IMR-90 (cell line): ENCODE data around the gene HOXA7. TPM values are rescaled to one million over a fixed set of nuclear protein-coding genes. Genes with fewer than 3 reads are reported as not detected.

Experiments used
- ATAC-seq: fragments of 200-7000 bp; cut with Tn5 transposase; 2 replicates; pipeline ENCODE4 v1.9.1; 2020; ENCODE audit warnings: low read depth, mild to moderate bottlenecking, moderate library complexity
- BruUV-seq: library from RNA; stranded (reverse); fragments of 400-500 nt; replicated peaks from 2 replicates; lab custom pipeline; 2021; lab: Mats Ljungman, UMichigan
- CTCF ChIA-PET: fragments of 300-600 bp; formaldehyde crosslinking; extraction: SDS; loops from one replicate; lab custom pipeline; 2021; ENCODE audit warnings: antibody characterized with exemption; lab: Yijun Ruan, JAX
- POLR2A ChIA-PET: fragments of 300-600 bp; sonication (Branson Sonifier 250); formaldehyde crosslinking; loops from one replicate; lab custom pipeline; 2022; ENCODE audit warnings: antibody characterized with exemption; ENCODE audit not compliant: unreplicated experiment; lab: Charles Lee
- DNase-seq: peaks from one replicate; pipeline ENCODE4 v3.0.0; 2013
- H2AFZ ChIP-seq: replicated peaks from 2 replicates; pipeline ENCODE3; 2013; ENCODE audit warnings: low read length, mild to moderate bottlenecking; ENCODE audit not compliant: poor library complexity
- H2AK5ac ChIP-seq: 2 replicates; pipeline ENCODE4 v1.6.1; 2013; ENCODE audit warnings: low read depth, low read length, inconsistent platforms
- H2AK9ac ChIP-seq: replicated peaks from 2 replicates; pipeline ENCODE3; 2013; ENCODE audit warnings: mild to moderate bottlenecking, low read depth, low read length, moderate library complexity; ENCODE audit not compliant: poor library complexity
- H2BK120ac ChIP-seq: 2 replicates; pipeline ENCODE4 v1.6.1; 2013; ENCODE audit warnings: low read depth, low read length, inconsistent platforms
- H2BK15ac ChIP-seq: 3 replicates; pipeline ENCODE4 v1.6.1; 2013; ENCODE audit warnings: low read depth, low read length, inconsistent platforms
- H2BK20ac ChIP-seq: 2 replicates; pipeline ENCODE4 v1.6.1; 2013; ENCODE audit warnings: low read depth, mild to moderate bottlenecking, inconsistent platforms, low read length, moderate library complexity
- H2BK5ac ChIP-seq: 2 replicates; pipeline ENCODE4 v1.6.1; 2013; ENCODE audit warnings: mild to moderate bottlenecking, low read depth, low read length, inconsistent platforms; ENCODE audit not compliant: poor library complexity, severe bottlenecking
- H3K14ac ChIP-seq: replicated peaks from 2 replicates; pipeline ENCODE4 v1.6.1; 2013; ENCODE audit warnings: low read depth, low read length, inconsistent platforms
- H3K18ac ChIP-seq: 2 replicates; pipeline ENCODE4 v1.6.1; 2013; ENCODE audit warnings: low read depth, low read length, control low read depth
- H3K23ac ChIP-seq: 2 replicates; pipeline ENCODE4 v1.6.1; 2013; ENCODE audit warnings: low read depth, low read length, inconsistent platforms
- H3K27ac ChIP-seq: 2 replicates; pipeline ENCODE4 v1.5.1; 2013; ENCODE audit warnings: mild to moderate bottlenecking, control low read depth, low read length; ENCODE audit not compliant: insufficient read depth
- H3K27me3 ChIP-seq: 2 replicates; pipeline ENCODE4 v1.6.1; 2013; ENCODE audit warnings: low read length; ENCODE audit not compliant: control insufficient read depth, insufficient read depth
- H3K36me3 ChIP-seq: 2 replicates; pipeline ENCODE4 v1.6.1; 2013; ENCODE audit warnings: low read length, mixed read lengths; ENCODE audit not compliant: control insufficient read depth, insufficient read depth
- H3K4ac ChIP-seq: 2 replicates; pipeline ENCODE4 v1.6.1; 2013; ENCODE audit warnings: low read depth, low read length, inconsistent platforms
- H3K4me1 ChIP-seq: 2 replicates; pipeline ENCODE4 v1.6.1; 2013; ENCODE audit warnings: low read length, mixed read lengths; ENCODE audit not compliant: control insufficient read depth, insufficient read depth
- H3K4me2 ChIP-seq: 2 replicates; pipeline ENCODE4 v1.6.1; 2013; ENCODE audit warnings: low read depth, mild to moderate bottlenecking, control low read depth, low read length, moderate library complexity
- H3K4me3 ChIP-seq: 2 replicates; pipeline ENCODE4 v1.5.1; 2013; ENCODE audit warnings: low read depth, mild to moderate bottlenecking, control low read depth, low read length, moderate library complexity; ENCODE audit not compliant: insufficient read depth
- H3K56ac ChIP-seq: 2 replicates; pipeline ENCODE4 v1.6.1; 2013; ENCODE audit warnings: low read length, inconsistent platforms; ENCODE audit not compliant: insufficient read depth; ENCODE audit errors: extremely low read depth
- H3K79me1 ChIP-seq, 2 experiments: 2 replicates each; pipeline ENCODE4 v1.6.1; 2013; ENCODE audit warnings: low read length in 2 of 2, inconsistent platforms in 1 of 2, low read depth in 1 of 2
- H3K9ac ChIP-seq: 2 replicates; pipeline ENCODE4 v1.6.1; 2013; ENCODE audit warnings: low read depth, low read length, control low read depth
- H3K9me1 ChIP-seq: 2 replicates; pipeline ENCODE4 v1.6.1; 2013; ENCODE audit warnings: low read length, inconsistent platforms; ENCODE audit not compliant: insufficient read depth
- H3K9me3 ChIP-seq: 2 replicates; pipeline ENCODE4 v1.6.1; 2013; ENCODE audit warnings: low read length; ENCODE audit not compliant: control insufficient read depth, insufficient read depth
- H4K20me1 ChIP-seq: 2 replicates; pipeline ENCODE4 v1.6.1; 2013; ENCODE audit warnings: low read length, inconsistent platforms; ENCODE audit not compliant: insufficient read depth
- H4K5ac ChIP-seq: 2 replicates; pipeline ENCODE4 v1.6.1; 2013; ENCODE audit warnings: mild to moderate bottlenecking, low read depth, low read length, control low read depth
- H4K8ac ChIP-seq, 2 experiments: 2 replicates each; pipeline ENCODE4 v1.6.1; 2013; ENCODE audit warnings: low read depth in 2 of 2, low read length in 2 of 2, control low read depth in 1 of 2, inconsistent platforms in 1 of 2
- H4K91ac ChIP-seq: 2 replicates; pipeline ENCODE4 v1.6.1; 2013; ENCODE audit warnings: low read depth, low read length, inconsistent platforms; ENCODE audit not compliant: insufficient read depth
- BHLHE40 ChIP-seq: fragments of 150-350 bp; IDR thresholded peaks from 2 replicates; pipeline ENCODE4 v1.6.1; 2016; ENCODE audit warnings: mild to moderate bottlenecking, low read depth, low read length
- CHD1 ChIP-seq: IDR thresholded peaks from 2 replicates; pipeline ENCODE4 v1.6.1; 2012; ENCODE audit warnings: low read depth, low read length, improper control_type of control experiment
- FOS ChIP-seq: fragments of 150-350 bp; IDR thresholded peaks from 2 replicates; pipeline ENCODE4 v1.6.1; 2016; ENCODE audit warnings: low read depth, low read length
- RAD21 ChIP-seq: IDR thresholded peaks from 2 replicates; pipeline ENCODE4 v1.6.1; 2012; ENCODE audit warnings: low read length, improper control_type of control experiment
- SMC3 ChIP-seq: fragments of 150-350 bp; IDR thresholded peaks from 2 replicates; pipeline ENCODE4 v1.6.1; 2016; ENCODE audit warnings: low read depth, mild to moderate bottlenecking, antibody characterized with exemption, low read length, moderate library complexity
- USF2 ChIP-seq: fragments of 150-350 bp; IDR thresholded peaks from 2 replicates; pipeline ENCODE4 v1.6.1; 2017; ENCODE audit warnings: mild to moderate bottlenecking, antibody characterized with exemption, low read length, low read depth
- WGBS, 2 experiments: methylation state at CpG; one replicate each; pipeline versions ENCODE4 v1.1.5 to v1.1.7; 2013; ENCODE audit warnings: missing lambda C conversion rate in 2 of 2; ENCODE audit not compliant: insufficient read length in 1 of 2; ENCODE audit errors: extremely low coverage in 2 of 2; 5-methylcytosine and 5-hydroxymethylcytosine counted together
- dilution Hi-C: fragments of 300-500 bp; cut with HindIII; formaldehyde crosslinking; loops from one replicate; pipeline ENCODE4 v1.14.3; 2018; ENCODE audit warnings: low sequenced_read_pairs; ENCODE audit not compliant: unreplicated experiment
- in situ Hi-C: fragments of 300-500 bp; cut with MboI; formaldehyde crosslinking; loops from 3 replicates; pipeline ENCODE4 v1.14.3; 2019; ENCODE audit warnings: low sequenced_read_pairs, inconsistent platforms, mixed read lengths
- intact Hi-C: fragments of 100-400 bp; cut with micrococcal nuclease; formaldehyde crosslinking; loops from 2 replicates; pipeline ENCODE4 v1.10.0; 2022
- polyA plus RNA-seq, 3 experiments: library from polyadenylated mRNA; depleted of rRNA; stranded (reverse); fragments of >200 nt; gene quantifications; 2 replicates each; pipeline ENCODE4 v1.2.3, GENCODE V29; 2012; ENCODE audit warnings: low replicate concordance in 1 of 3
- total RNA-seq: library from RNA; depleted of rRNA; stranded (reverse); fragments of >200 nt; gene quantifications from 2 replicates; pipeline ENCODE4 v1.2.3, GENCODE V29; 2012
- TF ChIP-seq, protein P1 (sequence below): fragments of 150-350 bp; IDR thresholded peaks from 2 replicates; pipeline ENCODE4 v1.6.1; 2016; ENCODE audit warnings: low read depth, mild to moderate bottlenecking, low read length, moderate library complexity, borderline replicate concordance

The HOXA7 gene
- total and polyA plus RNA-seq, 2 of the 4 experiments (the other 2 are of a cell fraction): 0.18 to 1.7 TPM

DNA sequence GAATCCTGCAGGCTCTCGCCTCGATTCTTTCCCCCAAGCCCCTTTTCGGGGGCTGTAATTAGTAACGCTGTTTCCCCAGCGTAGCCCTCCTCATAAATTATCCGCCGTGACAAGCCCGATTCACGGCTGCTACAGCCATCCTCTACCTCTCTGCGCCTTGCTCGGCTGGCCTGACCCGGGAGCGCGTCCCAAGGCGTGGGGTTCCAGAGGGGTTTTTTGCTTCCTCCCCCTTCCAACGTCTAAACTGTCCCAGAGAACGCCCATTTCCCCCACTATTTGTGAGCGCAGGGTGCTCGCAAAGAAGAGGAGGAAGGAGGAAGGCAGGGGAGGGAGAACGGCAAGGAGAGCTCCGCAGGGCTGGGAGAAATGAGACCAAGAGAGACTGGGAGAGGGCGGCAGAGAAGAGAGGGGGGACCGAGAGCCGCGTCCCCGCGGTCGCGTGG, 13.9 kb downstream of the HOXA7 start:
- no TSS peak for BruUV-seq
- peak overlapping the region; percentile 10 for H4K5ac ChIP-seq
- peak overlapping the region; percentile 89 for H2BK5ac ChIP-seq
- peak overlapping the region; percentile 92 for H3K23ac ChIP-seq
- no peaks in the 10 kb centered on the region for H3K9me3 ChIP-seq
- H2AK9ac ChIP-seq: peak overlapping the region; percentile 82
- peak overlapping the region; percentile 92 for H3K56ac ChIP-seq
- no peak for ATAC-seq
- no peak overlapping the region for H2AK5ac ChIP-seq
- H3K4ac ChIP-seq: peak overlapping the region; percentile 80
- ChIA-PET POLR2A (interaction anchor here (1.3 kb wide), 1 partner anchor 34 kb away, joined by 5 read pairs; no protein-coding TSS in a partner anchor), CTCF (interaction anchor here (0.6 to 2.0 kb wide), 11 partner anchors 8 to 773 kb away, joined by 3 to 9 read pairs (median 3); no protein-coding TSS in a partner anchor)
- H3K27ac ChIP-seq: peak overlapping the region; percentile 93
- peaks cover 9% of the 10 kb centered on the region for H3K36me3 ChIP-seq
- peaks cover 9 to 35% of the 10 kb centered on the region in 2 experiments; a peak in 3 of 4 replicates for H3K79me1 ChIP-seq
- intact Hi-C loops: loop anchor here (1.0 to 5.0 kb wide), 4 partner anchors 456 to 1280 kb away; no protein-coding TSS in a partner anchor
- WGBS, 2 experiments: 1% methylated on average over 9 of the region's 29 CpGs; no CpG with 5 or more reads in 1 of the 2 experiments
- H3K9ac ChIP-seq: peak overlapping the region; percentile 89
- dilution Hi-C loops: no loop called here
- H4K8ac ChIP-seq: peak overlapping the region; percentile 54 to 59; a peak in 3 of 4 replicates
- no peak for DNase-seq
- H4K20me1 ChIP-seq: no peaks in the 10 kb centered on the region
- H3K4me2 ChIP-seq: peak overlapping the region; percentile 94
- peak overlapping the region; percentile 75 for H4K91ac ChIP-seq
- H3K9me1 ChIP-seq: no peaks in the 10 kb centered on the region
- peak overlapping the region; percentile 90 for H2AFZ ChIP-seq
- peaks cover 16% of the 10 kb centered on the region for H3K4me1 ChIP-seq
- H2BK120ac ChIP-seq: peak overlapping the region; percentile 81
- peak overlapping the region; percentile 93 for H3K4me3 ChIP-seq
- 0 out of 2 replicates have a peak overlapping the region, but pooled peaks have one; percentile 3 for H2BK20ac ChIP-seq
- peak overlapping the region; percentile 95 for H3K14ac ChIP-seq
- H2BK15ac ChIP-seq: no peak overlapping the region
- peak overlapping the region; percentile 93 for H3K18ac ChIP-seq
- TF ChIP-seq USF2 (no peak), FOS (no peak), CHD1 (no peak; the same call in 1 of the 2 replicates), RAD21 (no peak), BHLHE40 (no peak), SMC3 (no peak)
- TF ChIP-seq, protein P1, sequence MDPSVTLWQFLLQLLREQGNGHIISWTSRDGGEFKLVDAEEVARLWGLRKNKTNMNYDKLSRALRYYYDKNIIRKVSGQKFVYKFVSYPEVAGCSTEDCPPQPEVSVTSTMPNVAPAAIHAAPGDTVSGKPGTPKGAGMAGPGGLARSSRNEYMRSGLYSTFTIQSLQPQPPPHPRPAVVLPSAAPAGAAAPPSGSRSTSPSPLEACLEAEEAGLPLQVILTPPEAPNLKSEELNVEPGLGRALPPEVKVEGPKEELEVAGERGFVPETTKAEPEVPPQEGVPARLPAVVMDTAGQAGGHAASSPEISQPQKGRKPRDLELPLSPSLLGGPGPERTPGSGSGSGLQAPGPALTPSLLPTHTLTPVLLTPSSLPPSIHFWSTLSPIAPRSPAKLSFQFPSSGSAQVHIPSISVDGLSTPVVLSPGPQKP: no peak
- no peaks in the 10 kb centered on the region for H3K27me3 ChIP-seq
- in situ Hi-C loops: loop anchor here (5.0 to 10.0 kb wide), 3 partner anchors 40 to 948 kb away; partner anchors contain the start of gene HOXA2
